Spleen (tissue), 11 donors: ENCODE data around the gene BNC2. TPM values are rescaled to one million over a fixed set of nuclear protein-coding genes. Genes with fewer than 3 reads are reported as not detected.

Experiments
- DNase-seq: peaks from one replicate; pipeline ENCODE4 v3.0.0-alpha.2; 2020
- H3K27ac ChIP-seq, 8 donors: fragments of 200-600 bp; sonication (generic) in 7 of 8; 1 replicate in 4 of 8; 2 replicates in 4 of 8; pipeline versions ENCODE4 v1.5.0 to v1.8.0; 2016 to 2021; ENCODE audit warnings: inconsistent platforms in 4 of 8, mild to moderate bottlenecking in 4 of 8, moderate library complexity in 1 of 8
- H3K27me3 ChIP-seq, 7 donors: fragments of 200-600 bp; sonication (generic) in 6 of 7; replicated peaks in 1 of 7; 1 replicate in 4 of 7; 2 replicates in 3 of 7; pipeline versions ENCODE4 v1.5.0 to v1.8.0; 2016 to 2021; ENCODE audit warnings: inconsistent platforms in 3 of 7, mild to moderate bottlenecking in 1 of 7
- H3K36me3 ChIP-seq, 6 donors: fragments of 200-600 bp; sonication (generic) in 5 of 6; 1 replicate in 4 of 6; 2 replicates in 2 of 6; pipeline versions ENCODE4 v1.5.0 to v1.8.0; 2016 to 2021; ENCODE audit warnings: inconsistent platforms in 2 of 6
- H3K4me1 ChIP-seq, 6 donors: fragments of 200-600 bp; sonication (generic) in 5 of 6; 1 replicate in 3 of 6; 2 replicates in 3 of 6; pipeline versions ENCODE4 v1.5.0 to v1.8.0; 2016 to 2021; ENCODE audit warnings: inconsistent platforms in 3 of 6
- H3K4me3 ChIP-seq, 8 donors: fragments of 200-600 bp; sonication (generic) in 7 of 8; 1 replicate in 4 of 8; 2 replicates in 4 of 8; pipeline versions ENCODE4 v1.5.0 to v1.8.0; 2016 to 2021; ENCODE audit warnings: inconsistent platforms in 4 of 8, mild to moderate bottlenecking in 4 of 8, moderate library complexity in 2 of 8
- H3K9me3 ChIP-seq, 8 donors: fragments of 200-600 bp; sonication (generic) in 7 of 8; 1 replicate in 4 of 8; 2 replicates in 4 of 8; pipeline versions ENCODE4 v1.5.0 to v1.8.0; 2016 to 2021; ENCODE audit warnings: inconsistent platforms in 4 of 8
- CTCF ChIP-seq, 11 experiments: fragments of 200-600 bp in 7 of 11; fragments of 450-650 bp in 4 of 11; sonication (generic) in 4 of 11; IDR thresholded peaks in 8 of 11; conservative IDR thresholded peaks in 3 of 11; 1 replicate in 7 of 11; 2 replicates in 4 of 11; pipeline versions ENCODE4 v1.4.0 to v1.8.0; 2016 to 2021; ENCODE audit warnings: antibody characterized with exemption in 11 of 11, inconsistent platforms in 4 of 11, mild to moderate bottlenecking in 1 of 11
- POLR2A ChIP-seq, 3 donors: fragments of 450-650 bp; IDR thresholded peaks; one replicate each; pipeline ENCODE4 v1.5.1; 2017; ENCODE audit warnings: antibody characterized with exemption in 3 of 3, mild to moderate bottlenecking in 1 of 3
- POLR2AphosphoS5 ChIP-seq, 3 donors: sonication (generic); formaldehyde crosslinking; IDR thresholded peaks; one replicate each; pipeline ENCODE4 v1.5.1; 2017; ENCODE audit warnings: antibody characterized with exemption in 3 of 3
- WGBS, 5 donors: extraction: QIAGEN DNeasy Blood & Tissue Kit in 3 of 5; methylation state at CpG; one replicate each; pipeline versions ENCODE4 v1.1.5 to v1.1.7; 2013 to 2018; 5-methylcytosine and 5-hydroxymethylcytosine counted together
- intact Hi-C: fragments of 100-400 bp; cut with DNase I; formaldehyde crosslinking; loops from one replicate; pipeline ENCODE4 v1.15.0; 2023; ENCODE audit warnings: low total_unique reads
- polyA plus RNA-seq, 3 donors: library from polyadenylated mRNA; stranded (reverse); fragments of 200-250 nt; gene quantifications; one replicate each; pipeline ENCODE4 v1.2.1, GENCODE V29; 2013
- total RNA-seq, 7 donors: library from RNA; depleted of rRNA in 3 of 7; stranded (reverse); fragments of >200 nt in 3 of 7; fragmentation: NEBNext Ultra II Directional in 4 of 7; extraction: Animal tissue kit (Norgen Biotek cat#: 25700) in 4 of 7; gene quantifications; one replicate each; pipeline versions ENCODE4 v1.1.0 to v1.2.1, GENCODE V29; 2016 to 2021
- donor health status: healthy with polysubstance abuse.
- donor health status: DM: no; HTN: no; CAD: no; lungs with moderate emphysema.
- donor health status: DM: no; HTN: no; CAD: no.
- donor health status: Bipolar disorder and iron deficiency.
- donor health status: healthy.
- donor health status: DM: no; HTN: no; CAD: no.
- donor health status: DM: yes; HTN: yes; CAD: no.

The BNC2 gene
- total and polyA plus RNA-seq, 10 donors, result 0.07 to 4.3 (median 1.3) TPM

GRCh38 chr9:16597136-16597535 is 273.3 kb downstream of the BNC2 start:
- H3K4me1 ChIP-seq, result no peaks in the 10 kb centered on the region
- no peak for TF ChIP-seq CTCF (IDR thresholded peaks at IDR 0.05 in 8 of 11, conservative IDR thresholded peaks at IDR 0.05 in 3 of 11)
- no peak for TF ChIP-seq POLR2A (IDR thresholded peaks at IDR 0.05)
- no peak for TF ChIP-seq POLR2AphosphoS5 (IDR thresholded peaks at IDR 0.05)
- WGBS, 5 donors, result 80 to 92% (median 86%) methylated on average over 1 of the region's 1 CpG
- intact Hi-C loops, result no loop called here
- no peak overlapping the region for H3K27ac ChIP-seq
- H3K4me3 ChIP-seq, result no peak overlapping the region
- no peaks in the 10 kb centered on the region for H3K27me3 ChIP-seq
- no peaks in the 10 kb centered on the region for H3K36me3 ChIP-seq
- DNase-seq, result no peak
- no peaks in the 10 kb centered on the region for H3K9me3 ChIP-seq

GRCh38 chr9:16595227-16595626 is 275.2 kb downstream of the BNC2 start:
- no peak overlapping the region for H3K4me3 ChIP-seq
- intact Hi-C loops, result no loop called here
- no peaks in the 10 kb centered on the region for H3K27me3 ChIP-seq
- H3K27ac ChIP-seq, result no peak overlapping the region
- no peaks in the 10 kb centered on the region for H3K9me3 ChIP-seq
- WGBS, 5 donors, result 80 to 95% (median 89%) methylated on average over 2 of the region's 2 CpGs
- TF ChIP-seq POLR2A (IDR thresholded peaks at IDR 0.05) (no peak), CTCF (IDR thresholded peaks at IDR 0.05 in 8 of 11, conservative IDR thresholded peaks at IDR 0.05 in 3 of 11) (no peak), POLR2AphosphoS5 (IDR thresholded peaks at IDR 0.05) (no peak)
- no peaks in the 10 kb centered on the region for H3K36me3 ChIP-seq
- no peak for DNase-seq
- no peaks in the 10 kb centered on the region for H3K4me1 ChIP-seq

GRCh38 chr9:16594787-16595186 is 275.7 kb downstream of the BNC2 start:
- Histone ChIP-seq H3K4me3 (no peak overlapping the region), H3K9me3 (peaks cover 0 to 2% (median 0%) of the 10 kb centered on the region in 8 donors), H3K4me1 (no peaks in the 10 kb centered on the region), H3K27me3 (no peaks in the 10 kb centered on the region), H3K36me3 (no peaks in the 10 kb centered on the region), H3K27ac (no peak overlapping the region)
- no peak for DNase-seq
- TF ChIP-seq POLR2A (IDR thresholded peaks at IDR 0.05), result no peak
- no peak for TF ChIP-seq CTCF (IDR thresholded peaks at IDR 0.05 in 8 of 11, conservative IDR thresholded peaks at IDR 0.05 in 3 of 11)
- TF ChIP-seq POLR2AphosphoS5 (IDR thresholded peaks at IDR 0.05), result no peak
- intact Hi-C loops, result no loop called here

GRCh38 chr9:16593746-16594145 is 276.7 kb downstream of the BNC2 start:
- Histone ChIP-seq H3K36me3 (no peaks in the 10 kb centered on the region), H3K4me3 (no peak overlapping the region), H3K9me3 (peaks cover 0 to 2% (median 0%) of the 10 kb centered on the region in 8 donors), H3K4me1 (no peaks in the 10 kb centered on the region), H3K27me3 (no peaks in the 10 kb centered on the region), H3K27ac (no peak overlapping the region)
- 61 to 89% (median 68%) methylated on average over 1 of the region's 1 CpG for WGBS, 5 donors
- intact Hi-C loops, result no loop called here
- DNase-seq, result no peak
- TF ChIP-seq CTCF (IDR thresholded peaks at IDR 0.05 in 8 of 11, conservative IDR thresholded peaks at IDR 0.05 in 3 of 11) (no peak), POLR2AphosphoS5 (IDR thresholded peaks at IDR 0.05) (no peak), POLR2A (IDR thresholded peaks at IDR 0.05) (no peak)
